ENCODE measurements around the gene RALGDS.

Gene RALGDS

DNA sequence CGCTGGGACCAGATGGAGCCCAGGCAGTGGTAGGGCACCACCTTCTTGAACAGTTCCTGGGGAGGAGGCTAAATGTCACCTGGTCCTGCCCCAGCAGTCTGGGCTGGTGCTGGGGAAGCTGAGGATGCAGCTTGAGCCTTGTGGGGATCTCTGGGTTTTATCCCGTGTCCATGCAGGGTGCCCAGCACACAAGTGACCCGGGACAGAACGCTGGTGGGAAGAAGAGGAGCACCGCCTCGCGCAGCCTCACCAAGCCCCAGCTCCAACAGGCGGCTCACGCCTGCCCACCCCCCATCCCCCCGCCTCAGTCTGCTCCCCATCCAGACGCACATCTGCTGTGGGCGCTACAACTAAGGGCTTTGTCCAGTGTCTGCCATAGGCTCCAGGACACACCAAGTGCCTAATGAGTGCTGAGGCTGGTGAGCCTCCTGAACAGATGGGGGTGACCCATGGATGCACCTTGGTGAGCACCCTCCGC lies 13.8 kb downstream of the RALGDS start:
- no peak for DNase-seq (ENCODE audit: low read depth)

DNA sequence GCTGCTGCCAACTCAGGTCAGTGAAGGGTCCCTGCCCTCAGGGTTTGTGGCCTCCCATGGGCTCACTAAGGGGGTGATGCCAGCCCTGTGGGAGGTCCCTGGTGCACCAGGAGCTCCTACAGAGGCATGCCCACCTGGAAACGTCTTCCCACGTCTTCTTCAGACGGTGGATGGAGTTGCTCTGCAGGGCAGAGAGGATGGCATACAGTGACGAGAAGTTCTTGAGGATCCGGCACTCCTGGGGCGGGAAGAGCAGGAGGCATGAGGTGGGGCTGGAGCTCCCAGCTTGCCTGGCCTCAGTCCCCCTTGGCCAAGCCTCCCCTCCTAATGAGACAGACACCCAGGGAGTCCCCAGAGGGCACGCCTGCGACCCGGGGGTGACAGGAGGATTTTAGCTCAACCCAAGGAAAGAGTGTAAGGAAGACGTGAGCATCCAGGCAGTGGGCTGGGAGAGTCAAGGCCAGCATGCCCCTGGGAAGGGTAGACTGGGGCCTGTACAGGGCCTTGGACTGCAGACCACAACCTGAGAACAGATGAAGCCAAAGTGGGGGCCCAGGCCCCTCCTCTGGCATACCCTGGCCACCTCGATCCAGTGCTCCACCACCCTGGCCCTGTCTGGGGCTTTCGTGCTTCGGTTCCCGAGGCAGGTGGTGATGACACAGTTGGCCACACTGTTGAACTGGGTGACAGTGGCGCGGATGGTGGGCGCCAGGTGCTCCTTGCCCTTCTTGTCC lies 14.4 kb downstream of the RALGDS start:
- TF ChIP-seq MYC (IDR thresholded peaks at IDR 0.05; ENCODE audit: low read depth, low read length) (no peak), POLR2A (IDR thresholded peaks at IDR 0.05; ENCODE audit: extremely low read depth, insufficient read length) (no peak), CTCF (IDR thresholded peaks at IDR 0.05; ENCODE audit: low read depth, low read length) (no peak), MAX (IDR thresholded peaks at IDR 0.05; ENCODE audit: low read depth, low read length) (no peak)

More for the DNA sequence above, 13.8 kb downstream of the RALGDS start:
- H3K4me3 ChIP-seq (ENCODE audit: low read depth, low read length): no peak overlapping the region
- TF ChIP-seq MAX (IDR thresholded peaks at IDR 0.05; ENCODE audit: low read depth, low read length) (no peak), POLR2A (IDR thresholded peaks at IDR 0.05; ENCODE audit: extremely low read depth, insufficient read length) (no peak), MYC (IDR thresholded peaks at IDR 0.05; ENCODE audit: low read depth, low read length) (no peak), CTCF (IDR thresholded peaks at IDR 0.05; ENCODE audit: low read depth, low read length) (no peak)

GRCh38 chr9:133105461-133105770 lies 15.6 kb downstream of the RALGDS start:
- no peak overlapping the region for H3K4me3 ChIP-seq (ENCODE audit: low read depth, low read length)
- TF ChIP-seq POLR2A (IDR thresholded peaks at IDR 0.05; ENCODE audit: extremely low read depth, insufficient read length): no peak
- TF ChIP-seq MYC (IDR thresholded peaks at IDR 0.05; ENCODE audit: low read depth, low read length): no peak
- TF ChIP-seq CTCF (IDR thresholded peaks at IDR 0.05; ENCODE audit: low read depth, low read length): no peak
- TF ChIP-seq MAX (IDR thresholded peaks at IDR 0.05; ENCODE audit: low read depth, low read length): no peak
- DNase-seq (ENCODE audit: low read depth): no peak

More for the DNA sequence above, 14.4 kb downstream of the RALGDS start:
- DNase-seq (ENCODE audit: low read depth): no peak
- H3K4me3 ChIP-seq (ENCODE audit: low read depth, low read length): no peak overlapping the region

DNA sequence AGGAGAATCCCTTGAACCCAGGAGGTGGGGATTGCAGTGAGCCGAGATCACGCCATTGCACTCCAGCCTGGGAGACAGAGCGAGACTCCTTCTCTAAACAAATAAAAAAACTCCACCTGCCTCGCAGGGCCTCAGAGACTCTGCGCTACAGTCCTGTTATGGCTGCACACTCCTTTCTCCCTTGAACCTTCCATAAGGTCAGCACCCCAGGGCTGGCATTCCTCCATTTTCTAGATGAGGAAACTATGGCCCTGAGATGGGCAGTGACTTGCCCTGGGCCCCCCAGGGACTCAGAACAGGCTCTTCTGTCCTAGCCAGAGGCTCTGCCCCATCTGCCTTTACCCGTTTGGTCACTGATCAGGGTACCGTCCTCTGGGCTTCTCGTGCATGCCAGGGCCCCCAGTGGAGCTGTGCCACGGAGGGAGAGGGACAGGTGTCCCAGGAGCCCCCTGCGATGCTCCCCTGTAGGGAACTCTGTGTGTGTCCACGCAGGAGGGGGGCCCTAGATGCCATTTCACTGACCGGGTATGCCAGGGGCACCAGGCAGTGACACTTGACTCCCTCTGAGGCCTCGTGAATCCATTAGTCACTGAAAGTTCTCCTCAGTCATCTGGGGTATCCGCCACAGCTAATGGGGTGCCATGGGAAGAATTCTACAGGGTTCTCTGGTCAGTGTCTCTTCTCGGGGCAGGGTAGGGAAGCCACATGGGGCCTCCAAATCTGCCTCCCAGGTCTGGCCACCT lies 16.2 kb downstream of the RALGDS start:
- H3K4me3 ChIP-seq (ENCODE audit: low read depth, low read length): no peak overlapping the region
- no peak for TF ChIP-seq POLR2A (IDR thresholded peaks at IDR 0.05; ENCODE audit: extremely low read depth, insufficient read length)
- TF ChIP-seq CTCF (IDR thresholded peaks at IDR 0.05; ENCODE audit: low read depth, low read length): no peak
- no peak for TF ChIP-seq MAX (IDR thresholded peaks at IDR 0.05; ENCODE audit: low read depth, low read length)
- TF ChIP-seq MYC (IDR thresholded peaks at IDR 0.05; ENCODE audit: low read depth, low read length): no peak
- DNase-seq (ENCODE audit: low read depth): no peak

DNA sequence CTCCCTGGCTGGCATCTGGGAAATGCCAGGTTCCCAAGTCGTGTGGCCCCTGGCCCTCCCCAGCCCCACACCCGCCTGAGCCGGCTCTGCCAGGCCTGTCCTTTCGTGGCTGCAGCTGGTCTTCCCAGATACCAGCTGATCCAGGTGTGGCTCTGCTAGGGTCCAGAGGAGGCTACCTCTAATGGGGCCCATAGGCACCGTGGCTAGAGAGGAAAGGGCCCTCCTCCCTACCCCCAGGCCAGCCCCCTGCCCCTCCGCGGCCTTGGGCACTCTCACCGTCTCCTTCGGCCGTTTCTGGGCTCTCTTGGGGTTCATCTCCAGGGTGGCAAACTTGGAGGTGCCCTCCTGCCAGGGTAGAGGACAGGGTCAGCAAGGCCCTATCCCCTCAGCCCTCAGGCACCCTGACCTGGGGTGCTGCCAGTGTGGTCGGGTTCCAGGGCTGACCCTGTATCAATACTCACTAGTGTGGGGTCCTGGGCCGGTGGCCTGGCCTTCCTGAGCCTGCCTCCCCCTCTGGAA lies 17.0 kb downstream of the RALGDS start:
- H3K4me3 ChIP-seq (ENCODE audit: low read depth, low read length): no peak overlapping the region
- no peak for TF ChIP-seq POLR2A (IDR thresholded peaks at IDR 0.05; ENCODE audit: extremely low read depth, insufficient read length)
- TF ChIP-seq MAX (IDR thresholded peaks at IDR 0.05; ENCODE audit: low read depth, low read length): no peak
- TF ChIP-seq MYC (IDR thresholded peaks at IDR 0.05; ENCODE audit: low read depth, low read length): no peak
- TF ChIP-seq CTCF (IDR thresholded peaks at IDR 0.05; ENCODE audit: low read depth, low read length): no peak
- no peak for DNase-seq (ENCODE audit: low read depth)

All from NB4 (cell line).